Heart right ventricle (tissue), 16 donors: ENCODE measurements around the gene SMIM24. TPM values are rescaled to one million over a fixed set of nuclear protein-coding genes. Genes with fewer than 3 reads are reported as not detected.

Experiments used
- ATAC-seq, 8 donors: fragments of 200-7000 bp; cut with Tn5 transposase; one replicate each; pipeline ENCODE4 v1.9.1; 2020; ENCODE audit warnings: mild to moderate bottlenecking in 8 of 8, moderate library complexity in 8 of 8, moderate number of reproducible peaks in 1 of 8
- DNase-seq, 2 donors: peaks; one replicate each; pipeline ENCODE4 v3.0.0-alpha.2; 2020
- H3K27ac ChIP-seq, 10 donors: fragments of 200-600 bp; sonication (generic) in 2 of 10; one replicate each; pipeline versions ENCODE4 v1.5.0 to v1.8.0; 2020 to 2022; ENCODE audit warnings: mild to moderate bottlenecking in 3 of 10
- H3K27me3 ChIP-seq, 7 donors: fragments of 200-600 bp; one replicate each; pipeline ENCODE4 v1.8.0; 2021 to 2022; ENCODE audit warnings: mild to moderate bottlenecking in 2 of 7
- H3K36me3 ChIP-seq, 9 donors: fragments of 200-600 bp; sonication (generic) in 1 of 9; one replicate each; pipeline versions ENCODE4 v1.5.0 to v1.8.0; 2020 to 2022; ENCODE audit warnings: mild to moderate bottlenecking in 2 of 9
- H3K4me1 ChIP-seq, 9 donors: fragments of 200-600 bp; sonication (generic) in 1 of 9; one replicate each; pipeline versions ENCODE4 v1.5.0 to v1.8.0; 2020 to 2022; ENCODE audit warnings: mild to moderate bottlenecking in 4 of 9
- H3K4me3 ChIP-seq, 10 donors: fragments of 200-600 bp; sonication (generic) in 2 of 10; one replicate each; pipeline versions ENCODE4 v1.5.0 to v1.8.0; 2020 to 2022; ENCODE audit warnings: mild to moderate bottlenecking in 7 of 10, moderate library complexity in 2 of 10
- H3K9me3 ChIP-seq, 11 donors: fragments of 200-600 bp in 10 of 11; sonication (generic) in 2 of 11; one replicate each; pipeline versions ENCODE4 v1.5.0 to v1.8.0; 2013 to 2022; ENCODE audit warnings: mild to moderate bottlenecking in 2 of 11, control low read depth in 1 of 11, moderate library complexity in 1 of 11
- CTCF ChIP-seq, 9 donors: fragments of 200-600 bp; sonication (generic) in 2 of 9; IDR thresholded peaks; one replicate each; pipeline versions ENCODE4 v1.5.0 to v1.8.0; 2021 to 2022; ENCODE audit warnings: antibody characterized with exemption in 9 of 9, mild to moderate bottlenecking in 5 of 9, moderate library complexity in 1 of 9
- WGBS, 2 donors: extraction: QIAGEN DNeasy Blood & Tissue Kit; methylation state at CpG; one replicate each; pipeline ENCODE4 v1.1.7; 2013; ENCODE audit warnings: inconsistent platforms in 1 of 2; 5-methylcytosine and 5-hydroxymethylcytosine counted together
- intact Hi-C, 10 donors: fragments of 100-400 bp; cut with DNase I; formaldehyde crosslinking; loops; one replicate each; pipeline versions ENCODE4 v1.11.1 to v1.14.2; 2022
- polyA plus RNA-seq, 2 donors: library from polyadenylated mRNA; stranded (reverse); fragments of 200-250 nt; gene quantifications; one replicate each; pipeline ENCODE4 v1.2.3, GENCODE V29; 2013
- total RNA-seq, 10 donors: library from RNA; stranded (reverse); fragmentation: NEBNext Ultra II Directional in 3 of 10; extraction: Animal tissue kit (Norgen Biotek cat#: 25700) in 3 of 10; gene quantifications; one replicate each; pipeline versions ENCODE4 v1.2.1 to v1.2.4, GENCODE V29; 2021 to 2023
- donor health status: Arrhythmogenic right ventricular cardiomyopathy.
- donor health status: ischemic (EF 13 %, LVEDD 7.1; RV severe dilation, severe dysfunction).
- donor health status: healthy with polysubstance abuse.
- donor health status: DM: no; HTN: yes; CAD: no.
- donor health status: DM: no; HTN: no; CAD: no.
- donor health status: ischemic (EF 25% LVEDD 6.9; RV normal size, moderate dysfunction).
- donor health status: ischemic (EF 25% LVEDD 5.7; RV mildly dilated, moderate dysfunction).
- donor health status: healthy.
- donor health status: DM: yes; HTN: yes; CAD: no.
- donor health status: Ischemic cardiomyopathy.
- donor health status: ischemic (EF 35%, LVEDD 5.7; RV mildly dilated, moderate dysfunction).
- donor health status: nonischemic (EF 11% LVEDD 7.7; RV severe dilation, severe dysfunction).
- donor health status: DM: yes; HTN: yes; CAD: no.
- donor health status: PGD.
- donor health status: ischemic (EF 29% LVEDD 5.4; RV normal size, mild dysfunction).
- donor health status: nonischemic (EF 23%, LVEDD 6.1; RV moderate dilation, normal function).

SMIM24 gene
- total and polyA plus RNA-seq, 12 donors = not detected

- no peak overlapping the region for H3K4me3 ChIP-seq
- H3K36me3 ChIP-seq = peaks cover 0 to 55% (median 11%) of the 10 kb centered on the region in 9 donors
- H3K27ac ChIP-seq = no peak overlapping the region
- no peaks in the 10 kb centered on the region for H3K27me3 ChIP-seq
- H3K4me1 ChIP-seq = peaks cover 0 to 23% (median 0%) of the 10 kb centered on the region in 9 donors
- no peak for ATAC-seq
- no peak for TF ChIP-seq CTCF (IDR thresholded peaks at IDR 0.05)
- no peaks in the 10 kb centered on the region for H3K9me3 ChIP-seq
- no peak for DNase-seq
- WGBS, 2 donors = 89 to 91% methylated on average over 18 of the region's 18 CpGs
- intact Hi-C loops = no loop called here
These were observed 38.8 kb upstream of the SMIM24 start for GRCh38 chr19:3519126-3519525.

GRCh38 chr19:3518659-3519058 is 38.3 kb upstream of the SMIM24 start:
- Histone ChIP-seq H3K27ac (no peak overlapping the region), H3K9me3 (no peaks in the 10 kb centered on the region), H3K27me3 (no peaks in the 10 kb centered on the region), H3K4me1 (peaks cover 0 to 23% (median 3%) of the 10 kb centered on the region in 9 donors), H3K36me3 (peaks cover 0 to 50% (median 8%) of the 10 kb centered on the region in 9 donors), H3K4me3 (no peak overlapping the region)
- ATAC-seq = no peak
- WGBS, 2 donors = 86 to 92% methylated on average over 2 of the region's 2 CpGs
- intact Hi-C loops = no loop called here
- DNase-seq = no peak
- no peak for TF ChIP-seq CTCF (IDR thresholded peaks at IDR 0.05)

GRCh38 chr19:3518255-3518654 is 37.9 kb upstream of the SMIM24 start:
- ATAC-seq = no peak
- peaks cover 0 to 26% (median 3%) of the 10 kb centered on the region in 9 donors for H3K4me1 ChIP-seq
- TF ChIP-seq CTCF (IDR thresholded peaks at IDR 0.05) = no peak
- H3K27ac ChIP-seq = no peak overlapping the region
- WGBS, 2 donors = 83 to 86% methylated on average over 10 of the region's 10 CpGs
- intact Hi-C loops = no loop called here
- H3K27me3 ChIP-seq = no peaks in the 10 kb centered on the region
- no peak overlapping the region for H3K4me3 ChIP-seq
- DNase-seq = no peak
- peaks cover 0 to 46% (median 4%) of the 10 kb centered on the region in 9 donors for H3K36me3 ChIP-seq
- H3K9me3 ChIP-seq = no peaks in the 10 kb centered on the region

- no peaks in the 10 kb centered on the region for H3K27me3 ChIP-seq
- ATAC-seq (no peak), DNase-seq (no peak)
- H3K9me3 ChIP-seq = no peaks in the 10 kb centered on the region
- no peak overlapping the region for H3K4me3 ChIP-seq
- TF ChIP-seq CTCF (IDR thresholded peaks at IDR 0.05) = no peak
- H3K36me3 ChIP-seq = peaks cover 0 to 40% (median 0%) of the 10 kb centered on the region in 9 donors
- peaks cover 0 to 33% (median 8%) of the 10 kb centered on the region in 9 donors for H3K4me1 ChIP-seq
- WGBS, 2 donors = 92 to 93% methylated on average over 2 of the region's 2 CpGs
- intact Hi-C loops = no loop called here
- H3K27ac ChIP-seq = no peak overlapping the region
These were observed 37.3 kb upstream of the SMIM24 start for GRCh38 chr19:3517638-3518037.
